ENCODE data around the gene SDHC. TPM values are rescaled to one million over a fixed set of nuclear protein-coding genes. Genes with fewer than 3 reads are reported as not detected.

SDHC gene
- total and polyA plus RNA-seq, 2 experiments from 2014 or later = 84.4 to 107 TPM

DNA sequence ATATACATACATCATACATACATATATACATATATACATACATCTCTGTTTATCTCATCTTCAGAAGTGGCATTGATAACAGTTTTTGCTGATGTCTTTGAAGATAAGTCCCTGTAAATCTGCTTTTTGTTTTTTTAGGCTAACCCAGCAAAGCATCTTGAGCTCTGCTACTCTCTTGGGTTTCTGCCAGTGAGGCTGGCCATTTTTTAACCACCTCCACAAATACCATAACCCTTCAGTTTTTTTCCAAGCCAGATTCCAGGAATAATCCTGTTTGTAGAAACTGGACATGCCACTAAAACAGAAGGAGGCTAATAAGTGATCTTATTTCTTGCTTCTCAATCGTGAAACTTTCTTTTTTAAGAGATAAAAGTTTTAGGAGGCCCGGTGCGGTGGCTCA is 21.6 kb downstream of the SDHC start (continued):
- TF ChIP-seq, protein P1, sequence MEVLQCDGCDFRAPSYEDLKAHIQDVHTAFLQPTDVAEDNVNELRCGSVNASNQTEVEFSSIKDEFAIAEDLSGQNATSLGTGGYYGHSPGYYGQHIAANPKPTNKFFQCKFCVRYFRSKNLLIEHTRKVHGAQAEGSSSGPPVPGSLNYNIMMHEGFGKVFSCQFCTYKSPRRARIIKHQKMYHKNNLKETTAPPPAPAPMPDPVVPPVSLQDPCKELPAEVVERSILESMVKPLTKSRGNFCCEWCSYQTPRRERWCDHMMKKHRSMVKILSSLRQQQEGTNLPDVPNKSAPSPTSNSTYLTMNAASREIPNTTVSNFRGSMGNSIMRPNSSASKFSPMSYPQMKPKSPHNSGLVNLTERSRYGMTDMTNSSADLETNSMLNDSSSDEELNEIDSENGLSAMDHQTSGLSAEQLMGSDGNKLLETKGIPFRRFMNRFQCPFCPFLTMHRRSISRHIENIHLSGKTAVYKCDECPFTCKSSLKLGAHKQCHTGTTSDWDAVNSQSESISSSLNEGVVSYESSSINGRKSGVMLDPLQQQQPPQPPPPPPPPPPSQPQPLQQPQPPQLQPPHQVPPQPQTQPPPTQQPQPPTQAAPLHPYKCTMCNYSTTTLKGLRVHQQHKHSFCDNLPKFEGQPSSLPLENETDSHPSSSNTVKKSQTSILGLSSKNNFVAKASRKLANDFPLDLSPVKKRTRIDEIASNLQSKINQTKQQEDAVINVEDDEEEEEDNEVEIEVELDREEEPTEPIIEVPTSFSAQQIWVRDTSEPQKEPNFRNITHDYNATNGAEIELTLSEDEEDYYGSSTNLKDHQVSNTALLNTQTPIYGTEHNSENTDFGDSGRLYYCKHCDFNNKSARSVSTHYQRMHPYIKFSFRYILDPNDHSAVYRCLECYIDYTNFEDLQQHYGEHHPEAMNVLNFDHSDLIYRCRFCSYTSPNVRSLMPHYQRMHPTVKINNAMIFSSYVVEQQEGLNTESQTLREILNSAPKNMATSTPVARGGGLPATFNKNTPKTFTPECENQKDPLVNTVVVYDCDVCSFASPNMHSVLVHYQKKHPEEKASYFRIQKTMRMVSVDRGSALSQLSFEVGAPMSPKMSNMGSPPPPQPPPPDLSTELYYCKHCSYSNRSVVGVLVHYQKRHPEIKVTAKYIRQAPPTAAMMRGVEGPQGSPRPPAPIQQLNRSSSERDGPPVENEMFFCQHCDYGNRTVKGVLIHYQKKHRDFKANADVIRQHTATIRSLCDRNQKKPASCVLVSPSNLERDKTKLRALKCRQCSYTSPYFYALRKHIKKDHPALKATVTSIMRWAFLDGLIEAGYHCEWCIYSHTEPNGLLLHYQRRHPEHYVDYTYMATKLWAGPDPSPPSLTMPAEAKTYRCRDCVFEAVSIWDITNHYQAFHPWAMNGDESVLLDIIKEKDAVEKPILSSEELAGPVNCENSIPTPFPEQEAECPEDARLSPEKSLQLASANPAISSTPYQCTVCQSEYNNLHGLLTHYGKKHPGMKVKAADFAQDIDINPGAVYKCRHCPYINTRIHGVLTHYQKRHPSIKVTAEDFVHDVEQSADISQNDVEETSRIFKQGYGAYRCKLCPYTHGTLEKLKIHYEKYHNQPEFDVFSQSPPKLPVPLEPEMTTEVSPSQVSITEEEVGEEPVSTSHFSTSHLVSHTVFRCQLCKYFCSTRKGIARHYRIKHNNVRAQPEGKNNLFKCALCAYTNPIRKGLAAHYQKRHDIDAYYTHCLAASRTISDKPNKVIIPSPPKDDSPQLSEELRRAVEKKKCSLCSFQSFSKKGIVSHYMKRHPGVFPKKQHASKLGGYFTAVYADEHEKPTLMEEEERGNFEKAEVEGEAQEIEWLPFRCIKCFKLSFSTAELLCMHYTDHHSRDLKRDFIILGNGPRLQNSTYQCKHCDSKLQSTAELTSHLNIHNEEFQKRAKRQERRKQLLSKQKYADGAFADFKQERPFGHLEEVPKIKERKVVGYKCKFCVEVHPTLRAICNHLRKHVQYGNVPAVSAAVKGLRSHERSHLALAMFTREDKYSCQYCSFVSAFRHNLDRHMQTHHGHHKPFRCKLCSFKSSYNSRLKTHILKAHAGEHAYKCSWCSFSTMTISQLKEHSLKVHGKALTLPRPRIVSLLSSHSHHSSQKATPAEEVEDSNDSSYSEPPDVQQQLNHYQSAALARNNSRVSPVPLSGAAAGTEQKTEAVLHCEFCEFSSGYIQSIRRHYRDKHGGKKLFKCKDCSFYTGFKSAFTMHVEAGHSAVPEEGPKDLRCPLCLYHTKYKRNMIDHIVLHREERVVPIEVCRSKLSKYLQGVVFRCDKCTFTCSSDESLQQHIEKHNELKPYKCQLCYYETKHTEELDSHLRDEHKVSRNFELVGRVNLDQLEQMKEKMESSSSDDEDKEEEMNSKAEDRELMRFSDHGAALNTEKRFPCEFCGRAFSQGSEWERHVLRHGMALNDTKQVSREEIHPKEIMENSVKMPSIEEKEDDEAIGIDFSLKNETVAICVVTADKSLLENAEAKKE (CRISPR knock-in tag; IDR thresholded peaks at IDR 0.05) = no peak
- TF ChIP-seq, protein P2, sequence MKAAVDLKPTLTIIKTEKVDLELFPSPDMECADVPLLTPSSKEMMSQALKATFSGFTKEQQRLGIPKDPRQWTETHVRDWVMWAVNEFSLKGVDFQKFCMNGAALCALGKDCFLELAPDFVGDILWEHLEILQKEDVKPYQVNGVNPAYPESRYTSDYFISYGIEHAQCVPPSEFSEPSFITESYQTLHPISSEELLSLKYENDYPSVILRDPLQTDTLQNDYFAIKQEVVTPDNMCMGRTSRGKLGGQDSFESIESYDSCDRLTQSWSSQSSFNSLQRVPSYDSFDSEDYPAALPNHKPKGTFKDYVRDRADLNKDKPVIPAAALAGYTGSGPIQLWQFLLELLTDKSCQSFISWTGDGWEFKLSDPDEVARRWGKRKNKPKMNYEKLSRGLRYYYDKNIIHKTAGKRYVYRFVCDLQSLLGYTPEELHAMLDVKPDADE (IDR thresholded peaks at IDR 0.05) = no peak
- TF ChIP-seq, protein P3, sequence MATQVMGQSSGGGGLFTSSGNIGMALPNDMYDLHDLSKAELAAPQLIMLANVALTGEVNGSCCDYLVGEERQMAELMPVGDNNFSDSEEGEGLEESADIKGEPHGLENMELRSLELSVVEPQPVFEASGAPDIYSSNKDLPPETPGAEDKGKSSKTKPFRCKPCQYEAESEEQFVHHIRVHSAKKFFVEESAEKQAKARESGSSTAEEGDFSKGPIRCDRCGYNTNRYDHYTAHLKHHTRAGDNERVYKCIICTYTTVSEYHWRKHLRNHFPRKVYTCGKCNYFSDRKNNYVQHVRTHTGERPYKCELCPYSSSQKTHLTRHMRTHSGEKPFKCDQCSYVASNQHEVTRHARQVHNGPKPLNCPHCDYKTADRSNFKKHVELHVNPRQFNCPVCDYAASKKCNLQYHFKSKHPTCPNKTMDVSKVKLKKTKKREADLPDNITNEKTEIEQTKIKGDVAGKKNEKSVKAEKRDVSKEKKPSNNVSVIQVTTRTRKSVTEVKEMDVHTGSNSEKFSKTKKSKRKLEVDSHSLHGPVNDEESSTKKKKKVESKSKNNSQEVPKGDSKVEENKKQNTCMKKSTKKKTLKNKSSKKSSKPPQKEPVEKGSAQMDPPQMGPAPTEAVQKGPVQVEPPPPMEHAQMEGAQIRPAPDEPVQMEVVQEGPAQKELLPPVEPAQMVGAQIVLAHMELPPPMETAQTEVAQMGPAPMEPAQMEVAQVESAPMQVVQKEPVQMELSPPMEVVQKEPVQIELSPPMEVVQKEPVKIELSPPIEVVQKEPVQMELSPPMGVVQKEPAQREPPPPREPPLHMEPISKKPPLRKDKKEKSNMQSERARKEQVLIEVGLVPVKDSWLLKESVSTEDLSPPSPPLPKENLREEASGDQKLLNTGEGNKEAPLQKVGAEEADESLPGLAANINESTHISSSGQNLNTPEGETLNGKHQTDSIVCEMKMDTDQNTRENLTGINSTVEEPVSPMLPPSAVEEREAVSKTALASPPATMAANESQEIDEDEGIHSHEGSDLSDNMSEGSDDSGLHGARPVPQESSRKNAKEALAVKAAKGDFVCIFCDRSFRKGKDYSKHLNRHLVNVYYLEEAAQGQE (IDR thresholded peaks at IDR 0.05; ENCODE audit: unreplicated experiment) = no peak
- TF ChIP-seq JUNB (IDR thresholded peaks at IDR 0.05; ENCODE audit: unreplicated experiment) (no peak), ZNF114 (CRISPR knock-in tag; IDR thresholded peaks at IDR 0.05) (no peak), EZH2 (IDR thresholded peaks at IDR 0.05; ENCODE audit: low read depth, unreplicated experiment) (no peak), EZH2phosphoT487 (IDR thresholded peaks at IDR 0.05; ENCODE audit: unreplicated experiment) (no peak), ZNF331 (CRISPR knock-in tag; IDR thresholded peaks at IDR 0.05; ENCODE audit: low read depth) (no peak)

All from GM23338 (cell line).